ENCODE measurements around the gene HERC3. TPM values are rescaled to one million over a fixed set of nuclear protein-coding genes. Genes with fewer than 3 reads are reported as not detected.

The HERC3 gene
- total and polyA plus RNA-seq, 2 experiments from 2014 or later, result 2.2 to 2.4 TPM

DNA sequence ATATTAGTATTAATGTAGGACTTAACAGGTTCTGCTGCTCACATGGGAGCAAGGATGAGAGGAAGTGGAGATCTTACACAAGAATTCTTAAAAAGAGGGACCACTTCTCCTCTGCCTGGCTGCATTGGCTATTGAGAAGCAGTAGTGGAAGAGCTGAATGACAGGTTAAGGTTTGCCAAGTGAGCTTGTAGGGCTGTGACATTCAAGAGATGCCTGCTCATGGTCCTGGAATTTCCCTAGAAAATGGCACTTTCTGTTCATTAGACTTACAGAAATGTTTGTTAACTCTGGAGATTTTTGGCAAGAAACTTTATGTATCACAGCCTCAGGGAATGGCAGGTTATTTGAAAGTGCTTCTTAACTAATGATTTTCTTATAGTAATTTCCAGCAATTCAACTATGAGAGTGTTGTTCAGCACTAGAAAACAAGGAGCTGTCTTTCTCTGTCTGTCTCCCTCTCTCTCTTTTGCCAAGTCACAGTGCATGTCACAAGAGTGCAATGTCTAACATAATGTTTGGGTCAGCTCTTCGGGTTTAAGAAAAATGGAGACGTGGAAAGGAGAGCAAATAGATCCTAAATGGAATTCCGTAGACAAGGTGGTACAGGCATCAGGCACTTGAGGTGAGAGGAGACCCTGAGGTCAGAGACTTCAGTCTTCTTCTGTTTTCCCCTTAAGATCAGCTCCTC is 113.7 kb downstream of the HERC3 start:
- H3K4me3 Mint-ChIP-seq, result no peak overlapping the region
- Histone ChIP-seq H3K4me1 (ENCODE audit: insufficient read depth) (no peaks in the 10 kb centered on the region), H3K79me2 (replicated peaks; ENCODE audit: insufficient read depth) (no peaks in the 10 kb centered on the region), H3K27ac (ENCODE audit: low read depth) (no peak overlapping the region), H4K20me1 (replicated peaks; ENCODE audit: insufficient read depth) (no peaks in the 10 kb centered on the region), H2AFZ (no peak overlapping the region), H3K36me3 (ENCODE audit: insufficient read depth) (no peaks in the 10 kb centered on the region), H3K4me3 (no peak overlapping the region), H3K9me2 (ENCODE audit: insufficient read depth) (no peaks in the 10 kb centered on the region), H3K4me2 (no peak overlapping the region), H3F3A (replicated peaks; ENCODE audit: low read depth) (no peaks in the 10 kb centered on the region), H3K27me3 (ENCODE audit: insufficient read depth) (no peaks in the 10 kb centered on the region)
- TF ChIP-seq POLR2AphosphoS5 (IDR thresholded peaks at IDR 0.05; ENCODE audit: low read depth) (no peak), ZNF462 (CRISPR knock-in tag; IDR thresholded peaks at IDR 0.05) (no peak), NANOG (IDR thresholded peaks at IDR 0.05; ENCODE audit: borderline replicate concordance) (no peak), ZNF331 (CRISPR knock-in tag; IDR thresholded peaks at IDR 0.05; ENCODE audit: low read depth) (no peak), STAT1 (IDR thresholded peaks at IDR 0.05; ENCODE audit: unreplicated experiment) (no peak), ZNF114 (CRISPR knock-in tag; IDR thresholded peaks at IDR 0.05) (no peak), CREB1 (CRISPR knock-in tag; IDR thresholded peaks at IDR 0.05; ENCODE audit: low read depth) (no peak), EZH2phosphoT487 (IDR thresholded peaks at IDR 0.05; ENCODE audit: unreplicated experiment) (no peak), EZH2 (IDR thresholded peaks at IDR 0.05; ENCODE audit: low read depth, unreplicated experiment) (no peak), JUNB (IDR thresholded peaks at IDR 0.05; ENCODE audit: unreplicated experiment) (no peak)
- TF ChIP-seq, protein P1, sequence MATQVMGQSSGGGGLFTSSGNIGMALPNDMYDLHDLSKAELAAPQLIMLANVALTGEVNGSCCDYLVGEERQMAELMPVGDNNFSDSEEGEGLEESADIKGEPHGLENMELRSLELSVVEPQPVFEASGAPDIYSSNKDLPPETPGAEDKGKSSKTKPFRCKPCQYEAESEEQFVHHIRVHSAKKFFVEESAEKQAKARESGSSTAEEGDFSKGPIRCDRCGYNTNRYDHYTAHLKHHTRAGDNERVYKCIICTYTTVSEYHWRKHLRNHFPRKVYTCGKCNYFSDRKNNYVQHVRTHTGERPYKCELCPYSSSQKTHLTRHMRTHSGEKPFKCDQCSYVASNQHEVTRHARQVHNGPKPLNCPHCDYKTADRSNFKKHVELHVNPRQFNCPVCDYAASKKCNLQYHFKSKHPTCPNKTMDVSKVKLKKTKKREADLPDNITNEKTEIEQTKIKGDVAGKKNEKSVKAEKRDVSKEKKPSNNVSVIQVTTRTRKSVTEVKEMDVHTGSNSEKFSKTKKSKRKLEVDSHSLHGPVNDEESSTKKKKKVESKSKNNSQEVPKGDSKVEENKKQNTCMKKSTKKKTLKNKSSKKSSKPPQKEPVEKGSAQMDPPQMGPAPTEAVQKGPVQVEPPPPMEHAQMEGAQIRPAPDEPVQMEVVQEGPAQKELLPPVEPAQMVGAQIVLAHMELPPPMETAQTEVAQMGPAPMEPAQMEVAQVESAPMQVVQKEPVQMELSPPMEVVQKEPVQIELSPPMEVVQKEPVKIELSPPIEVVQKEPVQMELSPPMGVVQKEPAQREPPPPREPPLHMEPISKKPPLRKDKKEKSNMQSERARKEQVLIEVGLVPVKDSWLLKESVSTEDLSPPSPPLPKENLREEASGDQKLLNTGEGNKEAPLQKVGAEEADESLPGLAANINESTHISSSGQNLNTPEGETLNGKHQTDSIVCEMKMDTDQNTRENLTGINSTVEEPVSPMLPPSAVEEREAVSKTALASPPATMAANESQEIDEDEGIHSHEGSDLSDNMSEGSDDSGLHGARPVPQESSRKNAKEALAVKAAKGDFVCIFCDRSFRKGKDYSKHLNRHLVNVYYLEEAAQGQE (IDR thresholded peaks at IDR 0.05; ENCODE audit: unreplicated experiment), result no peak
- TF ChIP-seq, protein P2, sequence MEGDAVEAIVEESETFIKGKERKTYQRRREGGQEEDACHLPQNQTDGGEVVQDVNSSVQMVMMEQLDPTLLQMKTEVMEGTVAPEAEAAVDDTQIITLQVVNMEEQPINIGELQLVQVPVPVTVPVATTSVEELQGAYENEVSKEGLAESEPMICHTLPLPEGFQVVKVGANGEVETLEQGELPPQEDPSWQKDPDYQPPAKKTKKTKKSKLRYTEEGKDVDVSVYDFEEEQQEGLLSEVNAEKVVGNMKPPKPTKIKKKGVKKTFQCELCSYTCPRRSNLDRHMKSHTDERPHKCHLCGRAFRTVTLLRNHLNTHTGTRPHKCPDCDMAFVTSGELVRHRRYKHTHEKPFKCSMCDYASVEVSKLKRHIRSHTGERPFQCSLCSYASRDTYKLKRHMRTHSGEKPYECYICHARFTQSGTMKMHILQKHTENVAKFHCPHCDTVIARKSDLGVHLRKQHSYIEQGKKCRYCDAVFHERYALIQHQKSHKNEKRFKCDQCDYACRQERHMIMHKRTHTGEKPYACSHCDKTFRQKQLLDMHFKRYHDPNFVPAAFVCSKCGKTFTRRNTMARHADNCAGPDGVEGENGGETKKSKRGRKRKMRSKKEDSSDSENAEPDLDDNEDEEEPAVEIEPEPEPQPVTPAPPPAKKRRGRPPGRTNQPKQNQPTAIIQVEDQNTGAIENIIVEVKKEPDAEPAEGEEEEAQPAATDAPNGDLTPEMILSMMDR (conservative IDR thresholded peaks at IDR 0.05; ENCODE audit: low read depth in 2 of 2), result no peak
- TF ChIP-seq, protein P3, sequence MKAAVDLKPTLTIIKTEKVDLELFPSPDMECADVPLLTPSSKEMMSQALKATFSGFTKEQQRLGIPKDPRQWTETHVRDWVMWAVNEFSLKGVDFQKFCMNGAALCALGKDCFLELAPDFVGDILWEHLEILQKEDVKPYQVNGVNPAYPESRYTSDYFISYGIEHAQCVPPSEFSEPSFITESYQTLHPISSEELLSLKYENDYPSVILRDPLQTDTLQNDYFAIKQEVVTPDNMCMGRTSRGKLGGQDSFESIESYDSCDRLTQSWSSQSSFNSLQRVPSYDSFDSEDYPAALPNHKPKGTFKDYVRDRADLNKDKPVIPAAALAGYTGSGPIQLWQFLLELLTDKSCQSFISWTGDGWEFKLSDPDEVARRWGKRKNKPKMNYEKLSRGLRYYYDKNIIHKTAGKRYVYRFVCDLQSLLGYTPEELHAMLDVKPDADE (IDR thresholded peaks at IDR 0.05), result no peak
- H3K4me1 Mint-ChIP-seq, result peaks cover 3% of the 10 kb centered on the region; the same call in 1 of the 3 replicates
- no peaks in the 10 kb centered on the region for H3K36me3 Mint-ChIP-seq (ENCODE audit: low read depth)
- no peak for ATAC-seq
- DNase-seq (ENCODE audit: low spot score), result no peak
- H3K27me3 Mint-ChIP-seq (ENCODE audit: insufficient read depth, low read depth, poor library complexity), result no peaks in the 10 kb centered on the region
- no peak overlapping the region for H3K27ac Mint-ChIP-seq
- no peaks in the 10 kb centered on the region for H3K9me3 Mint-ChIP-seq
